ENCODE results near the gene FBXL7.

FBXL7 gene

DNA sequence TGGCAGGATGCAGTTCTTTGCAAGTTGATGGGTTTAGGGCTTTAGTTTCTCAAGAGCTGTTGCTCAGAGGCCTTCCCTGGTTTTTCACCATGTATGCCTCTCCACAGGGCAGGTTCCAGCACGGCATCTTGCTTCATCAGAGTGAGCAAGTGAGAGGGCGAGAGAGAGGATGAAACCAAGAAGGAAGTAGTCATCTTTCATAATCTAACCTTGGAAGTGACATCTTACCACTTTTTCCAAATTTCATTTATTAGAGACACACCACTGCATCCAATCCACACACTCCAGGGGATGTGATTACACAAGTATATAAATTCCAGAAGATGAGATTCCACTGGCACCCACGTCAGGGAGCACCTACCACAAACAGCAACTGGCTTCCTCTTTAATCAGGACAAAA, 385.2 kb downstream of the FBXL7 start:
- no peak overlapping the region for H3K4me3 ChIP-seq (ENCODE audit: low read depth, low read length)
- no peaks in the 10 kb centered on the region for H3K36me3 ChIP-seq (replicated peaks)
- H3K27me3 ChIP-seq (replicated peaks): no peaks in the 10 kb centered on the region
- TF ChIP-seq, protein P1, sequence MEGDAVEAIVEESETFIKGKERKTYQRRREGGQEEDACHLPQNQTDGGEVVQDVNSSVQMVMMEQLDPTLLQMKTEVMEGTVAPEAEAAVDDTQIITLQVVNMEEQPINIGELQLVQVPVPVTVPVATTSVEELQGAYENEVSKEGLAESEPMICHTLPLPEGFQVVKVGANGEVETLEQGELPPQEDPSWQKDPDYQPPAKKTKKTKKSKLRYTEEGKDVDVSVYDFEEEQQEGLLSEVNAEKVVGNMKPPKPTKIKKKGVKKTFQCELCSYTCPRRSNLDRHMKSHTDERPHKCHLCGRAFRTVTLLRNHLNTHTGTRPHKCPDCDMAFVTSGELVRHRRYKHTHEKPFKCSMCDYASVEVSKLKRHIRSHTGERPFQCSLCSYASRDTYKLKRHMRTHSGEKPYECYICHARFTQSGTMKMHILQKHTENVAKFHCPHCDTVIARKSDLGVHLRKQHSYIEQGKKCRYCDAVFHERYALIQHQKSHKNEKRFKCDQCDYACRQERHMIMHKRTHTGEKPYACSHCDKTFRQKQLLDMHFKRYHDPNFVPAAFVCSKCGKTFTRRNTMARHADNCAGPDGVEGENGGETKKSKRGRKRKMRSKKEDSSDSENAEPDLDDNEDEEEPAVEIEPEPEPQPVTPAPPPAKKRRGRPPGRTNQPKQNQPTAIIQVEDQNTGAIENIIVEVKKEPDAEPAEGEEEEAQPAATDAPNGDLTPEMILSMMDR (IDR thresholded peaks at IDR 0.05; ENCODE audit: low read depth, low read length, missing control alignments): no peak
- in situ Hi-C loops (cut with HindIII; ENCODE audit: low pct_ligation_motif_present, low sequenced_read_pairs): no loop called here
- H3K27ac ChIP-seq: no peak overlapping the region
- DNase-seq: peak; percentile 27

DNA sequence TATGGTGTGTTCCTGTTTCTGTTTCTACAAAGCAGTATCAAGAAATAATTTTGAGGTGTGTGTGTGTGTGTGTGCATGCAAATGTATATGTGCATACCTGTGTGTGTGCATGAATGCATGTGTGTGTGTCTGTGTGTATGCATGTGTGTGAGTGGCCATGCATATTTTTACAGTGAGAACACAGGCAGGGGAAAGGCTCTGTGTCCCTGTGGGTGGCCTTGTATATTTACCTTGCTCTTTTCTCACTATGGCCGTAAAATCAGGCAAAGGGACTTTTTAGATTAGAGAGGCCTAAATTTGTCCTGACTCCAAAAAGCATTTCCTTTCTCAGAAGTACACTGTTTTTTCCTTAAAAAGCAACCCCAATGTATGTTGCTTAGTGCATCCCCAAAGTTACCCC, 386.2 kb downstream of the FBXL7 start:
- TF ChIP-seq, protein P1 (IDR thresholded peaks at IDR 0.05; ENCODE audit: low read depth, low read length, missing control alignments): no peak
- Histone ChIP-seq H3K4me3 (ENCODE audit: low read depth, low read length) (no peak overlapping the region), H3K36me3 (replicated peaks) (no peaks in the 10 kb centered on the region), H3K27me3 (replicated peaks) (no peaks in the 10 kb centered on the region), H3K27ac (no peak overlapping the region)
- no peak for DNase-seq
- in situ Hi-C loops (cut with HindIII; ENCODE audit: low pct_ligation_motif_present, low sequenced_read_pairs): no loop called here

DNA sequence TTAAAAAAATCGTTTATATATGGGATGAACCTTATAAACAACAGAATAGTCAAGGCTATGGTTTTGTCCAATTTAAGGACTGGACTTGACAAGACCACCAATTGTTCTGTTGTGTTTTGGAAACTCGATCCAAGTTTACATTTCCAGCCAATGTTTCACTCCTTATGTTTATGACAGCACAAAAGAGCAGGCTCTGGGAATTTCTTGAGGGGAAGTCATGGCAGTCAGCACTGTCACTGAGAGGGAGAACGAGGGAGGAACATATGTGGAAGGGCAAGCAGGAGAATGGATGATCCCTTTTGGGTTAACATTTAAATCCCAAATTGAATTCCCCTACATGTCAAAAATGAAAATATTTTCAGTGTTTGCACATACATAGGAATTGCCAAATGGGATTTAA, 387.1 kb downstream of the FBXL7 start:
- in situ Hi-C loops (cut with HindIII; ENCODE audit: low pct_ligation_motif_present, low sequenced_read_pairs): no loop called here
- H3K36me3 ChIP-seq (replicated peaks): no peaks in the 10 kb centered on the region
- no peak overlapping the region for H3K27ac ChIP-seq
- no peak for DNase-seq
- no peak overlapping the region for H3K4me3 ChIP-seq (ENCODE audit: low read depth, low read length)
- TF ChIP-seq, protein P1 (IDR thresholded peaks at IDR 0.05; ENCODE audit: low read depth, low read length, missing control alignments): no peak
- no peaks in the 10 kb centered on the region for H3K27me3 ChIP-seq (replicated peaks)

DNA sequence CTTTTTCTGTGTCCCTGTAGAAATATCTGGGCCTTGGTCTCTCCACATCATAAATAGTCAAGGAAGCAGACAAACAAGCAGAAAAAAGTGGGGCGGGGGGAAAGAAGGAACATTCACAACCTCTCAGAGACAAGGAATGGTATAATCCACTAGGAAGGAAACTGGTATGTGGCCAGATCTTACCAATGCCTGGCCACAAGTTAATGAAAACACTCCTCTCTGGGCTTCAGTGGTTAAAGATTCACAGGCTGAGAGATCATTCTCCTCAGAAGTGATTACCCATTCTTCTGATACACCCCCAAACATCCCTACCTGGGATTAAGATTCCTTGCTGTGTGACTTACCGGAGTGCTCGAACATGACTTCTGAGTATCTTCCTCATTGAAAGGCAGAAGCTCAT, 389.0 kb downstream of the FBXL7 start:
- Histone ChIP-seq H3K27me3 (replicated peaks) (no peaks in the 10 kb centered on the region), H3K4me3 (ENCODE audit: low read depth, low read length) (no peak overlapping the region), H3K36me3 (replicated peaks) (no peaks in the 10 kb centered on the region), H3K27ac (no peak overlapping the region)
- in situ Hi-C loops (cut with HindIII; ENCODE audit: low pct_ligation_motif_present, low sequenced_read_pairs): no loop called here
- no peak for DNase-seq
- TF ChIP-seq, protein P1 (IDR thresholded peaks at IDR 0.05; ENCODE audit: low read depth, low read length, missing control alignments): no peak

DNA sequence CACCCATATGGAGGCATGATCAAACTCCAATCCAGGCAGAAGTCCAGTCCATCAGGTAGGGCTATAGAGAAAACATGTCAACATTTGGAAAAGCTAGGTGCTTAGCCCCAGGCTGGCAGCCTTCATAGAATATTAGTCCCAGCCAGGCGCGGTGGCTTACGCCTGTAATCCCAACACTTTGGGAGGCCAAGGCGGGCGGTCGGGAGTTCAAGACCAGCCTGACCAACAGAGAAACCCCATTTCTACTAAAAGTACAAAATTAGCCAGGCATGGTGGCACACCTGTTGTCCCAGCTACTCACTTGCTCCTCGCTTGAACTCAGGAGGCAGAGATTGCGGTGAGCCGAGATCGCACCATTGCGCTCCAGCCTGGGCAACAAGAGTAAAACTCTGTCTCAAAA, 393.9 kb downstream of the FBXL7 start:
- Histone ChIP-seq H3K36me3 (replicated peaks) (no peaks in the 10 kb centered on the region), H3K27me3 (replicated peaks) (no peaks in the 10 kb centered on the region), H3K4me3 (ENCODE audit: low read depth, low read length) (no peak overlapping the region), H3K27ac (no peak overlapping the region)
- TF ChIP-seq, protein P1 (IDR thresholded peaks at IDR 0.05; ENCODE audit: low read depth, low read length, missing control alignments): no peak
- in situ Hi-C loops (cut with HindIII; ENCODE audit: low pct_ligation_motif_present, low sequenced_read_pairs): no loop called here
- no peak for DNase-seq

DNA sequence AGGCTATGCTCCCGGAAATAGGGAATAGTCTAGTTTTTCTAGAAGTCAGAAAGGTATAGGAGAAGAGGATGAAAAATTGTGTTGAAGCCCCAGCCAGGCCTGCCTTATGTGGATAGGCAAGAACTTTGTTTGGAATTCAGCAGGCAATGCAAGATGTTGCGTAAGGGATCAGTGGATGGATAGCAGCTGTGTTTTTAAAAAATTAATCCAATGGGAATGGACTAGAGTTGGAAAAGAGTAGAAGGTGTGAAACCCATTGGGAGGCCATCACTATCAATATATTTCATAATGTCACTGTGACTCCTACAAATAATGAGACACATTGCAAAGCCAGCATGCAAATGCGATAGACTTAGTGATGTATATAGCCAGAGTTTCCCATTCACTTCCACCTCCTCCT, 397.7 kb downstream of the FBXL7 start:
- H3K27ac ChIP-seq: no peak overlapping the region
- no peaks in the 10 kb centered on the region for H3K27me3 ChIP-seq (replicated peaks)
- in situ Hi-C loops (cut with HindIII; ENCODE audit: low pct_ligation_motif_present, low sequenced_read_pairs): no loop called here
- H3K4me3 ChIP-seq (ENCODE audit: low read depth, low read length): no peak overlapping the region
- no peaks in the 10 kb centered on the region for H3K36me3 ChIP-seq (replicated peaks)
- DNase-seq: no peak
- TF ChIP-seq, protein P1 (IDR thresholded peaks at IDR 0.05; ENCODE audit: low read depth, low read length, missing control alignments): no peak

Measured in brain microvascular endothelial cell (primary cell).